Measurements from ENCODE around the gene PLCG1. TPM values are rescaled to one million over a fixed set of nuclear protein-coding genes. Genes with fewer than 3 reads are reported as not detected.

Gene PLCG1
- total and polyA plus RNA-seq, 3 donors from 2014 or later: 118 to 186 (median 184) TPM

GRCh38 chr20:41139227-41140093 is 2.1 kb downstream of the PLCG1 start:
- no peaks in the 10 kb centered on the region for H3K9me3 ChIP-seq
- peaks cover 27% of the 10 kb centered on the region for H3K4me1 ChIP-seq
- intact Hi-C loops (cut with DNase I; ENCODE audit: low total_unique reads): no loop called here
- no peak for TF ChIP-seq POLR2A (IDR thresholded peaks at IDR 0.05)
- no peak for TF ChIP-seq CTCF (IDR thresholded peaks at IDR 0.05)
- WGBS, 2 donors: 56 to 61% methylated on average over 5 of the region's 5 CpGs
- H3K27ac ChIP-seq: peak overlapping the region in 1 of 2 donors; percentile 97
- no peaks in the 10 kb centered on the region for H3K36me3 ChIP-seq (ENCODE audit: low read depth, missing control alignments)
- no peak for DNase-seq
- H3K27me3 ChIP-seq: no peaks in the 10 kb centered on the region
- no peak overlapping the region for H3K4me3 ChIP-seq

GRCh38 chr20:41140226-41141133 is 3.1 kb downstream of the PLCG1 start:
- intact Hi-C loops (cut with DNase I; ENCODE audit: low total_unique reads): no loop called here
- H3K4me1 ChIP-seq: peaks cover 27% of the 10 kb centered on the region
- no peak overlapping the region for H3K4me3 ChIP-seq
- H3K9me3 ChIP-seq: no peaks in the 10 kb centered on the region
- no peak for DNase-seq
- peak overlapping the region; percentile 29 to 77 for H3K27ac ChIP-seq
- TF ChIP-seq POLR2A (IDR thresholded peaks at IDR 0.05) (no peak), CTCF (IDR thresholded peaks at IDR 0.05) (no peak)
- H3K27me3 ChIP-seq: no peaks in the 10 kb centered on the region
- 66 to 77% methylated on average over 5 to 10 of the region's 10 CpGs for WGBS, 2 donors
- no peaks in the 10 kb centered on the region for H3K36me3 ChIP-seq (ENCODE audit: low read depth, missing control alignments)

GRCh38 chr20:41141153-41141815 is 3.9 kb downstream of the PLCG1 start:
- peak overlapping the region; percentile 29 to 77 for H3K27ac ChIP-seq
- intact Hi-C loops (cut with DNase I; ENCODE audit: low total_unique reads): no loop called here
- DNase-seq: peak; percentile 32
- no peaks in the 10 kb centered on the region for H3K9me3 ChIP-seq
- WGBS, 2 donors: 41 to 62% methylated on average over 3 to 8 of the region's 8 CpGs
- peaks cover 34% of the 10 kb centered on the region for H3K4me1 ChIP-seq
- TF ChIP-seq CTCF (IDR thresholded peaks at IDR 0.05) (no peak), POLR2A (IDR thresholded peaks at IDR 0.05) (no peak)
- H3K27me3 ChIP-seq: no peaks in the 10 kb centered on the region
- H3K4me3 ChIP-seq: no peak overlapping the region
- H3K36me3 ChIP-seq (ENCODE audit: low read depth, missing control alignments): no peaks in the 10 kb centered on the region

DNA sequence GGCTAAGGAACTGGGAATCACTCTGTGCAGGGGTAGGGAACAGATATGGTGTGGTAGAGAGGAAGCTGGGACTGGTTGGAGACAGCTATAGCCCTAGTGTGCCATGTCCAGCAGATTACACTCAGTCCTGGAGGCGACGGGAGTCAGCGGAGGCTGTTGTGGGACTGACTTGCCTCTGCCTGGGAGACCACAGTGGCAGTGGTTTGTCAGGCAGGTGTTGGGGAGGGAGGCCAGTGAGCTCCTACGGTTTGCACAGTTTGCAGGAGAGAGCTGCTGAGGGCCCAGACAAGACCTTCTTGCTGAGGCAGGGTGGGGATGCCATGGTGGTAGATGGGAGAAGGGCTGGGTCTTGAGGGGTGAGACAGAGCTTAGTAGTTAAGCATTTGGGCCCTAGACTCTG is 4.9 kb downstream of the PLCG1 start:
- no peaks in the 10 kb centered on the region for H3K9me3 ChIP-seq
- peaks cover 39% of the 10 kb centered on the region for H3K4me1 ChIP-seq
- H3K36me3 ChIP-seq (ENCODE audit: low read depth, missing control alignments): no peaks in the 10 kb centered on the region
- no peaks in the 10 kb centered on the region for H3K27me3 ChIP-seq
- intact Hi-C loops (cut with DNase I; ENCODE audit: low total_unique reads): no loop called here
- H3K4me3 ChIP-seq: no peak overlapping the region
- TF ChIP-seq POLR2A (IDR thresholded peaks at IDR 0.05): no peak
- TF ChIP-seq CTCF (IDR thresholded peaks at IDR 0.05): no peak
- no peak overlapping the region for H3K27ac ChIP-seq
- no peak for DNase-seq
- WGBS, 2 donors: 73 to 87% methylated on average over 4 of the region's 4 CpGs
